ENCODE data around the gene CEBPB. TPM values are rescaled to one million over a fixed set of nuclear protein-coding genes. Genes with fewer than 3 reads are reported as not detected.

CEBPB gene
- total RNA-seq, 1 experiment from 2014 or later, result 137 TPM

DNA sequence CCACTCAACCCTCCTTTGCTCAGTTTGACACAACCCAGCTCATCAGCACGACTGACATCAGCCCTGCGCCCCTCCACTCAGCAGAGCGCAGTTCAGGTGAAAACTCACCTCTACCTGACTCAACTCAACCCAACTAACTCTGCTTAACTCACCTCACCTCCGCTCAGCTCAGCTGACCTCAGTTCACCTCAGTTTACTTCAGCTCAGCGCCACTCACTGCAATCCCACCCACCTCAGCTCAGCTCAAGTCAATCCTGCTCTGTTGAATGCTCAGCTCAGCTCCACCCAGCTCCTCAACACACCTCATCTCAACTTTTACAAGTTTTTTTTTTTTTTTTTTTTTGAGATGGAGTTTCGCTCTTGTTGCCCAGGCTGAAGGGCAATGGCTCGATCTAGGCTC lies 39.6 kb downstream of the CEBPB start:
- Mint-ChIP-seq H3K27me3 (ENCODE audit: unreplicated experiment) (no peaks in the 10 kb centered on the region), H3K36me3 (ENCODE audit: insufficient read depth, unreplicated experiment) (peaks cover 6% of the 10 kb centered on the region), H3K9me3 (ENCODE audit: low read depth, unreplicated experiment) (no peaks in the 10 kb centered on the region), H3K27ac (ENCODE audit: unreplicated experiment) (peak overlapping the region; percentile 18), H3K4me1 (ENCODE audit: low read depth, unreplicated experiment) (peaks cover 48% of the 10 kb centered on the region), H3K4me3 (ENCODE audit: low read depth, unreplicated experiment) (no peak overlapping the region)
- intact Hi-C loops (cut with micrococcal nuclease; ENCODE audit: unreplicated experiment), result no loop called here
- no peak for DNase-seq
- CTCF ChIA-PET, result interaction anchor here (0.6 to 1.7 kb wide), 2 partner anchors 37 to 203 kb away, joined by 3 to 4 read pairs; no protein-coding TSS in a partner anchor
- no peak for TF ChIP-seq CTCF (IDR thresholded peaks at IDR 0.05; ENCODE audit: unreplicated experiment)
- BruUV-seq (replicated peaks), result no TSS peak

DNA sequence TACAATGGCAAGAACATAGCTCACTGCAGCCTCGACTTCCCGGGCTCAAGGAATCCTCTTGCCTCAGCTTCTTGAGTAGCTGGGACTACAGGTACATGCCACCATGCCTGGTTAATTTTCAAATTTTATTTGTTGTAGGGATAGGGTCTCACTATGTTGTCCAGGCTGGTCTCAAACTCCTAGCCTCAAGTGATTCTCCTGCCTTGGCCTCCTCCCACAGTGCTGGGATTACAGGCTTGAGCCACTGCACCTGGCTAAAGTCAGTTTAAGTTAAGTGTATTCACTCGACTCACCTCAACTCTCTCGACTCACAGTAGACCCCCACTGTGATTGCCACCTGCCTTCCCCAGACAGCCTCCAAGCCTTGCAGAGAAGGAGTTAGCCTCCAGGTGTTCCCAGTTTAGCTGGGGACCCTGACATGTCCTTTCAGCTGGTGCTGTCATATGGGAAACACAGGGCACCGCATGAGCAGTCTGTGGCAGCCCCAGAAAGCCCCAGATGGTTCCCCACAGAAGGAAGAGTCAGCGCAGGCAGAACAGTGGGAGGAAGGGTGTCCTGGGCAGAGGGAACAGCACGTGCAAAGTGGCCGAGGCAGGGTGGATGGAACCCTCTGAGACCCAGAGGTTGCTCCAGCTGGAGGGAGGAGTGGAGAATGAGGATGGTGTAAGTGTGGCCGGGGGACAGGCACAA lies 40.4 kb downstream of the CEBPB start:
- TF ChIP-seq CTCF (IDR thresholded peaks at IDR 0.05; ENCODE audit: unreplicated experiment), result no peak
- no peak overlapping the region for H3K4me3 Mint-ChIP-seq (ENCODE audit: low read depth, unreplicated experiment)
- intact Hi-C loops (cut with micrococcal nuclease; ENCODE audit: unreplicated experiment), result no loop called here
- no peaks in the 10 kb centered on the region for H3K9me3 Mint-ChIP-seq (ENCODE audit: low read depth, unreplicated experiment)
- H3K36me3 Mint-ChIP-seq (ENCODE audit: insufficient read depth, unreplicated experiment), result peaks cover 6% of the 10 kb centered on the region
- CTCF ChIA-PET, result no interaction called here
- DNase-seq, result no peak
- H3K27me3 Mint-ChIP-seq (ENCODE audit: unreplicated experiment), result no peaks in the 10 kb centered on the region
- peaks cover 54% of the 10 kb centered on the region for H3K4me1 Mint-ChIP-seq (ENCODE audit: low read depth, unreplicated experiment)
- no peak overlapping the region for H3K27ac Mint-ChIP-seq (ENCODE audit: unreplicated experiment)
- no TSS peak for BruUV-seq (replicated peaks)

- Mint-ChIP-seq H3K27me3 (ENCODE audit: unreplicated experiment) (no peaks in the 10 kb centered on the region), H3K9me3 (ENCODE audit: low read depth, unreplicated experiment) (no peaks in the 10 kb centered on the region), H3K36me3 (ENCODE audit: insufficient read depth, unreplicated experiment) (peaks cover 6% of the 10 kb centered on the region), H3K4me3 (ENCODE audit: low read depth, unreplicated experiment) (no peak overlapping the region), H3K27ac (ENCODE audit: unreplicated experiment) (no peak overlapping the region), H3K4me1 (ENCODE audit: low read depth, unreplicated experiment) (peaks cover 54% of the 10 kb centered on the region)
- intact Hi-C loops (cut with micrococcal nuclease; ENCODE audit: unreplicated experiment), result no loop called here
- BruUV-seq (replicated peaks), result no TSS peak
- DNase-seq, result no peak
- CTCF ChIA-PET, result no interaction called here
- no peak for TF ChIP-seq CTCF (IDR thresholded peaks at IDR 0.05; ENCODE audit: unreplicated experiment)
Measured at GRCh38 chr20:50231854-50232253, 41.2 kb downstream of the CEBPB start.

GRCh38 chr20:50232651-50233324 lies 42.2 kb downstream of the CEBPB start:
- Mint-ChIP-seq H3K27ac (ENCODE audit: unreplicated experiment) (peak overlapping the region; percentile 11), H3K4me3 (ENCODE audit: low read depth, unreplicated experiment) (no peak overlapping the region), H3K36me3 (ENCODE audit: insufficient read depth, unreplicated experiment) (peaks cover 13% of the 10 kb centered on the region), H3K27me3 (ENCODE audit: unreplicated experiment) (no peaks in the 10 kb centered on the region), H3K4me1 (ENCODE audit: low read depth, unreplicated experiment) (peaks cover 61% of the 10 kb centered on the region), H3K9me3 (ENCODE audit: low read depth, unreplicated experiment) (no peaks in the 10 kb centered on the region)
- intact Hi-C loops (cut with micrococcal nuclease; ENCODE audit: unreplicated experiment), result no loop called here
- no TSS peak for BruUV-seq (replicated peaks)
- no peak for DNase-seq
- no peak for TF ChIP-seq CTCF (IDR thresholded peaks at IDR 0.05; ENCODE audit: unreplicated experiment)
- CTCF ChIA-PET, result interaction anchor here (0.7 kb wide), 1 partner anchor 34 kb away, joined by 6 read pairs; no protein-coding TSS in a partner anchor

Data from Calu3 (cell line).